Medulla oblongata (tissue), 1 donor: Measurements from ENCODE around the gene NECAB3.

Source experiments
- DNase-seq: peaks from one replicate; pipeline ENCODE4 v3.0.0-alpha.2; 2015; ENCODE audit errors: extremely low spot score

NECAB3 gene

GRCh38 chr20:33677991-33678702 is 3.9 kb upstream of the NECAB3 start:
- DNase-seq: no peak

GRCh38 chr20:33676652-33677645 is 2.7 kb upstream of the NECAB3 start:
- no peak for DNase-seq

DNA sequence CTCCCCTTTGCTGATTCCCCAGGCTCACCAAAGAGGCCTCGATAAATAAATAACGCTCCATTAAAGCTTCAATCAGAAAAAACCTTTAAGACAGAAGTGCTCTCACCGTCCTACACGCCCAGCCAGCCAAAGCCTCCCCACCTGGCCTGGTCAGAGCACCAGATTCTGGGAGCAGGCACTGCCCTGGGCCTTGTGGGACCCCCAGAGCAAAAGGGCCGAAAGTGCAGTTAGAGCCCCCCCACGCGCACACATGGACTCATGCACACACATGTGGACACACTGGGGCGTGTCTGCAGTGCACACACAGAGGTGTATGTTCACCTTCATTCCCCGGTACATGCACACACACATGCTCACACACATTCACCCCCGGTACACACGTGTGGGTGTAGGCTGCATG is 1.9 kb upstream of the NECAB3 start:
- no peak for DNase-seq

DNA sequence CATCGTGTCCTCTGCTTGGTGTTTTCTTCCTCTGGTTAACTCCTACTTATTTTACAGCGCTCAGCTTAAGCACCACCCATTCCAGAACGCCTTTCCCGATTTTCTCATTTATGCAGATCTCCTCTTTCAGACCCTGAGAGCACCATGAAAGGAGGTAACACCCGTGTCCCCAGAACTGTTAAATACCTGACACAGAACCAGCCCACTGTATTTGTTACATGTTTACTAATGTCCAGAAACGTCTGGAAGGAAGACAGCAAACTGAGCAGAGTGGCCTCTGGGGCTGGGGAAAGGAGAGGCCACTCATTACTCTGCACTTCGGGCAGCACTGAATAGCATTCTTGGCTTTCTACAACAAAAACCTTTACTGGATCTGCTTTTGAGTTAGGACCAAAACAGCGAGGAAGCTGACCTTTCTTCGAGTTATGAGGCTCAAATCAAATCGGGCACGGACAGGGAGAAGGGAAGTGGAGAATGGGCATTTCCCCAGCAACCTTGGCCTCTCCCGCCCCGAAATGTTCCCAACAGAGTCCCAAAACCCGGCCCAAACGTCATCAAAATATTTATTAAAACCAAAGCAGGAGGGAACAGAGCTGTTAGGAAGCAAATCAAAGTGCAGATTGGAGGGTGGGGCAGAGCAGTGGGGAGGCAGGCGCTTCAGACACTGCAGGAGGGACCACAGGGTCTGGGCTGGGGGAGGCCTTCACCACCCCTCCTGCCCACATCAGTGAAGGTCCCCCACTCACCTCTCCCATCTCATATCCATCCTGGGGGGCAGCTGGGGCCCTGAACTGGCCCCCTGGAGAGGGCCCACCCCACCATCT is 1.1 kb upstream of the NECAB3 start:
- no peak for DNase-seq

GRCh38 chr20:33673410-33674293 is 576 bp downstream of the NECAB3 start:
- DNase-seq: no peak

DNA sequence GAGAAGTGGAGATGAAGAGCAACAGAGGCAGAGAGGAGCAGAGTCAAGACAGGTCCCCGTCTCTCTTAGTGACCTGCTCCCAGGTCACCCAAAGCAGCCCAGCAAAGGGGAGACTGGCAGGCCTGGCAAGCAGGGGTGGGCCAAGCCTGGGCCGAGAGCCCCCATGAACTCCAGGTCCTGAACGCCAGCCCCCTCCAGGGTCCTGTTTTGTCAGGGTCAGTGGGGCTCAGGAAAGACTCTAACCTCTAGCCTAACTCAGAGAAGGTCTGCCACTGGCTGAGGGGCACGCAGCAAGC is 1.2 kb downstream of the NECAB3 start:
- no peak for DNase-seq

DNA sequence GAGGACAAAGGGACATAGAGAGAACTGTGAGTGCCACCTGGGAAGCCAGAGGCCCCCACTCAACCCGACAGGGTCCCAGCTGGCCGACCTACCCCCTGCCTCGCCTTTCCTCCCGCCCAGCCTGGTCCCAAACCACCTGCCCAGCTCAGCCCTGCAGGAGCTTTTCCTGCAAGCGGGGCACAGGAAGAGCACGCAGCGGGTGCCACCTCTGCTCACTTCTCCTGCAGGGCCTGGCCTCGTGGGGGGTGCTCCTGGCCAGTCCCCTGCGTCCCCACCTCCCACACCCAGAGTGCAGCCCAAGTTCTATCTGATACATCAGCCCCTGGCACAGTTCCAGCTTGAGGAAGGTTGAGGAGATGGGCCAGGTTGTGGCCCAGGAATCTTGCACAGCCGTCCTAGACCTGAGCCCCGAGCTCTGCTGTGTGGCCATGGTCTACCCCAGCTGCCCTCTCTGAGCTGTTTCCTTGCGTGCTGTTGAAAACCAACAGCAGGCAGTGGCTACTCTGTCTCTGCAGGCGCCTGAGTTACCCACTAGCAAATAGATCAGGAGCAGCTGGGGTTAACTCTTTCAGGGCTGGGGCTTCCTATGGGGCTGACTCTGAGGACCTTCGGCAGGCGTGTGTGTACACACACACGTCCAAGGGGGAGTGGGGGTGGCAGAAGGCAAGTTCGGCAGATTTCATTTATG is 1.7 kb downstream of the NECAB3 start:
- DNase-seq: no peak

- no peak for DNase-seq
These were observed 2.5 kb downstream of the NECAB3 start for GRCh38 chr20:33671573-33672288.

- DNase-seq: no peak
These were observed 3.3 kb downstream of the NECAB3 start for GRCh38 chr20:33670715-33671499.

DNA sequence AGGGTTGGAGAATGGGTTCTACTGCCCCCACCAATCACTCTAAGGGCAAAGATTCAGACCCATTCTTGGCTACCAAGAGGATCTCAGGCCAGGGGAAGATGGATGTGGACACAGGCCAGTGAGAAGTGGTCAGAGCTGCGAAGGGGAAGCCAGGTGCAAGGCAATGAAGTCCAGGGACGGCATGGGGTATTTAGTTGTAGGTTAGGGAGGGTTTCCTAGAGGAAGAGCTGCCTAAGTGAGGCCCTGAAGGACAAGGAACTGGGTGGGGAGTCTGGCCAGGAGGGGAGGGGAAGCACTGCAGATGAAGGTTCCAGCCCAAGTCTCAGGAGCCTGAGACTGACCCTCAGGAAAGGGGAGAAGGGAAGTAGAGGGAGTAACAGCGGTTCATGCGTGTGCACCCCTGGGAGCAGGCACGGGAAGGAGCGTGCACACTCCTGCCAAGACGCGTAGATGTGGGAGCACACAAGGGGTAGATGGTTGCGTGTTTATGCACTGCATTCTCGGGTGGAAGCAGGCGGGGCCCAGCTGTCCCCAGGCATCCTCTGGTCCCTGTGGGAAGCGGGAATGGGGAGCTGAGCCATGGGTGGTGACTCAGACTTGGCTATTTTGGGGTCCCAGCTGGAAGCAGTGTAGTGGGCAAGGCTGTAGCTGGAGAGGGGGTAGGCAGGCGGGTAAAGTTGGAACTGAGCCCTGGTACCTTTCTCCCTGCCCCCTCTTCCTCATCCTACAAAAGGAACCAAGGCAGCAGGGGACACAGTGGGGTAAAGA is 4.2 kb downstream of the NECAB3 start:
- no peak for DNase-seq

DNA sequence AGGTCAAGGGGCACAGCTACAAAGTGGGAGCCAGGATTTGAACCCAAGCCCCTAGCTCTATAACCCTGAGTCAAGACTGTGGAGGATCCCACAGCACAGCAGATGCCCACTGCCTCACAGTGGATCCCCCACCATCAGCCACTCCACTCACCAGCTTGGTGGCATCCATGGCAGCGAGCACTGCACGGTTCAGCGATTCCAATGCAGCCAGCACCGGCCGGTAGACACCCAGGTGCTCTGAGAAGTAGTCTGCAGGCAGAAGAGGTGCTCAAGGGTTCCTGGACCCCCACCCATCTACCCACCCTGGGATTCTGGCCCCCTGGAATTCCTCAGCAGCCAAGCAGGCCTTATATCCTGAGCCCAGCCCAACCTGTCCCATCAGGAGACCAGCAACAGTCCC is 5.0 kb downstream of the NECAB3 start:
- no peak for DNase-seq

GRCh38 chr20:33668466-33669155 is 5.6 kb downstream of the NECAB3 start:
- no peak for DNase-seq

DNA sequence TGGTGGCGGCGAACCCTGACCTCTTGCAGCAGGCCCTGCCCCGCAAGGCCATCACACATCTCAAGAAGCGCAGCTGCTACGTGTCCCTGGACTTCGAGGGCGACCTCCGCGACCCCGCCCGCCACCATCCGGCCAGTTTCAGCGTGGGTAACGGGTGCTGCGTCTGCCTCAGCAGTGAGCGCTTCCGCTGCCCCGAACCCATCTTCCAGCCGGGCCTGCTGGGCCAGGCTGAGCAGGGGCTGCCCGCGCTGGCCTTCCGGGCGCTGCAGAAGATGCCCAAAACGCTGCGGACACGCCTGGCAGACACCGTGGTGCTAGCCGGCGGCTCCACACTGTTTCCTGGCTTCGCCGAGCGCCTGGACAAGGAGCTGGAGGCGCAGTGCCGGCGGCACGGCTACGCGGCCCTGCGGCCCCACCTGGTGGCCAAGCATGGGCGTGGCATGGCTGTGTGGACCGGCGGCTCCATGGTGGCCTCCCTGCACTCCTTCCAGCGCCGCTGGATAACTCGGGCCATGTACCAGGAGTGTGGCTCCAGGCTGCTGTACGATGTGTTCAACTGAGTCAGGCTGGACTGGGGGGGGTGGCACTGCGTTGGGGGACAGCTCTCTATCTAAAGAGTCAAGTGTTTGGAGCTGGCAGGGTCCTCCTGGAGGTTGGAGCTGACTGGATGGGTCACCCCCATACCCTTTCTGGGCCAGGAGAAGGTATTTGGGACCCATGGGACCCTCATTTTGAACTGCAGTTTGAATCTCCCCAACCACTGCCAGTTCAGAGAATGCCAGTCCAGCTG is 6.4 kb downstream of the NECAB3 start:
- peak; percentile 81 for DNase-seq

- peak; percentile 28 for DNase-seq
These were observed 7.0 kb downstream of the NECAB3 start for GRCh38 chr20:33667245-33667675.

DNA sequence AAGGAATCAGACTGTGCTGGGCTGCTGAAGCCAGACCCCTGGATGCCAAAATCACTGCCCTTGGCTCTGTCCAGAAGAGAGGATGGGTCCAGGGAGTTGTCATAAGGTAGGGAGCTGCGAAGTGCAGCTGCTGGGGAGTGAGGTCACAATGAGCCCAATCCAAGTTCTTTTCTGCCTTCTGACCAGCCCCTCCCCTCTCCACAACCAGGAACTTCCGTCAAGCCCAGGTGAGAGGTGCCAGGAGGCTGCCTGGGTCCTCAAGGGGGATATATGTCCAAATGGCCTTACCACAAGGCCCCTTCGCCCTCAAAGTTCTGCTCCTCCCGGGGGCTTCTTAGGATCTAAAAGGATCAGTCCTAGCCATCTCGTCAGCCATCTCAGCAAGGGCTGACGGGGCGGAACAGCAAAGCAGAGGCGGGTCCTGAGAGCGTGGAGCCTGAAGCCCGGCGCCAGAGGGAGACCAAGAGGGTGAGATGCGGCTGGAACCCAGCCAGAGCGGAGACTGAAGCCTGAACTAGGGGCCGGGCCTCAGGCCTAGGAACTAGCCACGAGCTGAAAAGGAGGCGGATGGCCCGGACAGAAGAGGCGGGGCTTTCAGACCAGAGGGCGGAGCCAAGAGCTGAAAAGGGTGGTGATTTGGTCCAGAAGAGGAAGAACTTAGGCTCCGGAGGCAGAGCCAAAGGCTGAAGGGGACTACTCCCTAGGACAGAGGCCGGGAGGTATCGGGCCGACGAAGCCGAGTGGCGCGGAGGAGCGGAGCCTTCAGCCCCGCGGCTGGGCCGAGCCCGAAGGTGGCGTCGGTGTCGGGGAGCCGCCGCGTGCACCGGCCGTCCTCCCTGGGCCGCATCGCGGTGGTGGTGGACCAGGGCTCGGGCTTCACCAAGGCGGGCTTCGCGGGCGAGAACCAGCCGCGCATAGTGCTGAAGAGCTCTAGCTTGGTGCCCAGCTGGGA is 7.7 kb downstream of the NECAB3 start, which contains the start of gene ACTL10:
Gene ACTL10, plus strand, starts transcription at position 651 of the 952 bp plus-strand sequence. CDS start 555 bp downstream, outside the sequence.
- DNase-seq: peak; percentile 98

- DNase-seq: no peak
These were observed 9.5 kb downstream of the NECAB3 start for GRCh38 chr20:33664762-33665144.
